ENCODE data around the gene BRSK1. TPM values are rescaled to one million over a fixed set of nuclear protein-coding genes. Genes with fewer than 3 reads are reported as not detected.
A peak's percentile ranks its signal among the peaks of the same experiment; 100 is the strongest.

The BRSK1 gene
- total and polyA plus RNA-seq, 2 of the 13 experiments (the other 11 are each of a cell fraction or from before 2014, with no cell fraction given): 0.18 to 1.2 TPM

GRCh38 chr19:55339889-55340783 is 56.3 kb downstream of the BRSK1 start (continued):
- TF ChIP-seq, protein P1, sequence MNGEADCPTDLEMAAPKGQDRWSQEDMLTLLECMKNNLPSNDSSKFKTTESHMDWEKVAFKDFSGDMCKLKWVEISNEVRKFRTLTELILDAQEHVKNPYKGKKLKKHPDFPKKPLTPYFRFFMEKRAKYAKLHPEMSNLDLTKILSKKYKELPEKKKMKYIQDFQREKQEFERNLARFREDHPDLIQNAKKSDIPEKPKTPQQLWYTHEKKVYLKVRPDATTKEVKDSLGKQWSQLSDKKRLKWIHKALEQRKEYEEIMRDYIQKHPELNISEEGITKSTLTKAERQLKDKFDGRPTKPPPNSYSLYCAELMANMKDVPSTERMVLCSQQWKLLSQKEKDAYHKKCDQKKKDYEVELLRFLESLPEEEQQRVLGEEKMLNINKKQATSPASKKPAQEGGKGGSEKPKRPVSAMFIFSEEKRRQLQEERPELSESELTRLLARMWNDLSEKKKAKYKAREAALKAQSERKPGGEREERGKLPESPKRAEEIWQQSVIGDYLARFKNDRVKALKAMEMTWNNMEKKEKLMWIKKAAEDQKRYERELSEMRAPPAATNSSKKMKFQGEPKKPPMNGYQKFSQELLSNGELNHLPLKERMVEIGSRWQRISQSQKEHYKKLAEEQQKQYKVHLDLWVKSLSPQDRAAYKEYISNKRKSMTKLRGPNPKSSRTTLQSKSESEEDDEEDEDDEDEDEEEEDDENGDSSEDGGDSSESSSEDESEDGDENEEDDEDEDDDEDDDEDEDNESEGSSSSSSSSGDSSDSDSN (CRISPR knock-in tag; IDR thresholded peaks at IDR 0.05): peak; percentile 34; the same call in 1 of the 2 replicates
- TF ChIP-seq SKIL (CRISPR knock-in tag; IDR thresholded peaks at IDR 0.05; ENCODE audit: borderline replicate concordance): no peak; the same call in 1 of the 2 replicates
- no peak for TF ChIP-seq NCOA5 (CRISPR knock-in tag; IDR thresholded peaks at IDR 0.05)
- TF ChIP-seq ZBTB8A (CRISPR knock-in tag; IDR thresholded peaks at IDR 0.05; ENCODE audit: borderline replicate concordance, low read depth): no peak
- 0 out of 2 replicates have a peak, but pooled peaks have one; percentile 11 for TF ChIP-seq KLF12 (CRISPR knock-in tag; IDR thresholded peaks at IDR 0.05; ENCODE audit: borderline replicate concordance)
- TF ChIP-seq, protein P2, sequence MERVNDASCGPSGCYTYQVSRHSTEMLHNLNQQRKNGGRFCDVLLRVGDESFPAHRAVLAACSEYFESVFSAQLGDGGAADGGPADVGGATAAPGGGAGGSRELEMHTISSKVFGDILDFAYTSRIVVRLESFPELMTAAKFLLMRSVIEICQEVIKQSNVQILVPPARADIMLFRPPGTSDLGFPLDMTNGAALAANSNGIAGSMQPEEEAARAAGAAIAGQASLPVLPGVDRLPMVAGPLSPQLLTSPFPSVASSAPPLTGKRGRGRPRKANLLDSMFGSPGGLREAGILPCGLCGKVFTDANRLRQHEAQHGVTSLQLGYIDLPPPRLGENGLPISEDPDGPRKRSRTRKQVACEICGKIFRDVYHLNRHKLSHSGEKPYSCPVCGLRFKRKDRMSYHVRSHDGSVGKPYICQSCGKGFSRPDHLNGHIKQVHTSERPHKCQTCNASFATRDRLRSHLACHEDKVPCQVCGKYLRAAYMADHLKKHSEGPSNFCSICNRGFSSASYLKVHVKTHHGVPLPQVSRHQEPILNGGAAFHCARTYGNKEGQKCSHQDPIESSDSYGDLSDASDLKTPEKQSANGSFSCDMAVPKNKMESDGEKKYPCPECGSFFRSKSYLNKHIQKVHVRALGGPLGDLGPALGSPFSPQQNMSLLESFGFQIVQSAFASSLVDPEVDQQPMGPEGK (CRISPR knock-in tag; IDR thresholded peaks at IDR 0.05): no peak
- TF ChIP-seq ZNF331 (CRISPR knock-in tag; IDR thresholded peaks at IDR 0.05): 0 out of 2 replicates have a peak, but pooled peaks have one; percentile 15
- no peak for TF ChIP-seq ZBTB34 (CRISPR knock-in tag; IDR thresholded peaks at IDR 0.05)
- TF ChIP-seq TCF12 (IDR thresholded peaks at IDR 0.05): no peak
- TF ChIP-seq TCF12 (CRISPR knock-in tag; IDR thresholded peaks at IDR 0.05): no peak
- peak; percentile 26; the same call in 1 of the 2 replicates for TF ChIP-seq PHF8 (CRISPR knock-in tag; IDR thresholded peaks at IDR 0.05)
- TF ChIP-seq MAX (IDR thresholded peaks at IDR 0.05): 0 out of 2 replicates have a peak, but pooled peaks have one; percentile 1
- no peak for TF ChIP-seq ZNF746 (CRISPR knock-in tag; IDR thresholded peaks at IDR 0.05)
- TF ChIP-seq SAP130 (CRISPR knock-in tag; IDR thresholded peaks at IDR 0.05; ENCODE audit: low read depth): 0 out of 2 replicates have a peak, but pooled peaks have one; percentile 13
- TF ChIP-seq, protein P3, sequence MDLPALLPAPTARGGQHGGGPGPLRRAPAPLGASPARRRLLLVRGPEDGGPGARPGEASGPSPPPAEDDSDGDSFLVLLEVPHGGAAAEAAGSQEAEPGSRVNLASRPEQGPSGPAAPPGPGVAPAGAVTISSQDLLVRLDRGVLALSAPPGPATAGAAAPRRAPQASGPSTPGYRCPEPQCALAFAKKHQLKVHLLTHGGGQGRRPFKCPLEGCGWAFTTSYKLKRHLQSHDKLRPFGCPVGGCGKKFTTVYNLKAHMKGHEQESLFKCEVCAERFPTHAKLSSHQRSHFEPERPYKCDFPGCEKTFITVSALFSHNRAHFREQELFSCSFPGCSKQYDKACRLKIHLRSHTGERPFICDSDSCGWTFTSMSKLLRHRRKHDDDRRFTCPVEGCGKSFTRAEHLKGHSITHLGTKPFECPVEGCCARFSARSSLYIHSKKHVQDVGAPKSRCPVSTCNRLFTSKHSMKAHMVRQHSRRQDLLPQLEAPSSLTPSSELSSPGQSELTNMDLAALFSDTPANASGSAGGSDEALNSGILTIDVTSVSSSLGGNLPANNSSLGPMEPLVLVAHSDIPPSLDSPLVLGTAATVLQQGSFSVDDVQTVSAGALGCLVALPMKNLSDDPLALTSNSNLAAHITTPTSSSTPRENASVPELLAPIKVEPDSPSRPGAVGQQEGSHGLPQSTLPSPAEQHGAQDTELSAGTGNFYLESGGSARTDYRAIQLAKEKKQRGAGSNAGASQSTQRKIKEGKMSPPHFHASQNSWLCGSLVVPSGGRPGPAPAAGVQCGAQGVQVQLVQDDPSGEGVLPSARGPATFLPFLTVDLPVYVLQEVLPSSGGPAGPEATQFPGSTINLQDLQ (CRISPR knock-in tag; IDR thresholded peaks at IDR 0.05): no peak
- no peak for TF ChIP-seq ZNF496 (CRISPR knock-in tag; IDR thresholded peaks at IDR 0.05; ENCODE audit: insufficient replicate concordance)
- TF ChIP-seq NRL (CRISPR knock-in tag; IDR thresholded peaks at IDR 0.05; ENCODE audit: borderline replicate concordance): 0 out of 2 replicates have a peak, but pooled peaks have one; percentile 21
